NT2/D1 (cell line): Measurements from ENCODE around the gene C1RL.

Experiments
- SUZ12 ChIP-seq: IDR thresholded peaks from 2 replicates; pipeline ENCODE4 v1.6.1; 2011; ENCODE audit not compliant: insufficient read length, insufficient read depth; ENCODE audit errors: extremely low read depth
- YY1 ChIP-seq: IDR thresholded peaks from 2 replicates; pipeline ENCODE4 v1.6.1; 2011; ENCODE audit not compliant: insufficient read length, insufficient read depth
- ZNF274 ChIP-seq: IDR thresholded peaks from 2 replicates; pipeline ENCODE4 v1.6.1; 2011; ENCODE audit warnings: mild to moderate bottlenecking, low read depth, low read length

DNA sequence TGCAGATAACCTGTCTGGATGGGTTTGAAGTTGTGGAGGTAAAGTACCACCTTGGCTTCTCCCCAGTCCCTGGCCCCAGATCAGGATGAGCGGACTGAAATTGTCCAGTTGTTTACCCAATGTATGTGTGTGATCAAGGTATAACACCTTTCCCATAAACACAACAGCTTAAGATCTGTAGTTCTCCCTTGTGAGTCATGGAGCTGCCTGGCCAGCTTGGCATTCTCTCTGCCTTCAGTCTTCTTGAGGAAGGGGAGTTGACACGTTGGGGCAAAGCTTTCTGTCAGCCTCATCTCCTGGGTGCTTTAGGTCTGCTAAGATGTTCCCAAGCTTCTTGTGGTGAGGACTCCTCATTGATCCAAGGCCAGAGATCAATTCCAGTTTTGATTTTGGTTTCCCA is 42.4 kb downstream of the C1RL start:
- no peak for TF ChIP-seq YY1
- no peak for TF ChIP-seq ZNF274
- no peak for TF ChIP-seq SUZ12
